Loucy (cell line): ENCODE results near the gene EML5.

Experiments
- H2AFZ ChIP-seq: fragments of 200-600 bp; sonication (generic); 2 replicates; pipeline ENCODE4 v1.6.0; 2016; ENCODE audit warnings: antibody characterized with exemption, mild to moderate bottlenecking, low read length, moderate library complexity
- H3F3A ChIP-seq: fragments of 200-600 bp; 2 replicates; pipeline ENCODE4 v1.6.0; 2016; ENCODE audit warnings: antibody characterized with exemption, low read depth, mild to moderate bottlenecking
- H3K27me3 ChIP-seq: fragments of 200-600 bp; sonication (generic); 2 replicates; pipeline ENCODE4 v1.6.1; 2014; ENCODE audit warnings: low read length, mild to moderate bottlenecking; ENCODE audit not compliant: insufficient read depth, poor library complexity, severe bottlenecking
- H3K36me3 ChIP-seq: fragments of 200-600 bp; sonication (generic); 2 replicates; pipeline ENCODE4 v1.6.1; 2016; ENCODE audit warnings: low read length; ENCODE audit not compliant: insufficient read depth
- H3K4me1 ChIP-seq: fragments of 200-600 bp; sonication (generic); 2 replicates; pipeline ENCODE4 v1.5.1; 2014; ENCODE audit warnings: low read length, mild to moderate bottlenecking; ENCODE audit not compliant: insufficient read depth, poor library complexity, severe bottlenecking
- H3K4me2 ChIP-seq: fragments of 200-600 bp; sonication (generic); 2 replicates; pipeline ENCODE4 v1.6.0; 2014; ENCODE audit warnings: antibody characterized with exemption, low read length, low read depth, mild to moderate bottlenecking; ENCODE audit not compliant: poor library complexity, severe bottlenecking
- H3K4me3 ChIP-seq: fragments of 200-600 bp; sonication (generic); 2 replicates; pipeline ENCODE4 v1.5.1; 2014; ENCODE audit warnings: low read length, mild to moderate bottlenecking, mixed read lengths; ENCODE audit not compliant: poor library complexity, severe bottlenecking
- H3K79me2 ChIP-seq: fragments of 200-600 bp; sonication (generic); 2 replicates; pipeline ENCODE4 v1.6.1; 2014; ENCODE audit warnings: low read length; ENCODE audit not compliant: insufficient read depth
- H3K9ac ChIP-seq: fragments of 200-600 bp; sonication (generic); 2 replicates; pipeline ENCODE4 v1.6.0; 2014; ENCODE audit warnings: mild to moderate bottlenecking, low read depth, low read length, moderate library complexity; ENCODE audit not compliant: poor library complexity, severe bottlenecking
- H3K9me2 ChIP-seq: fragments of 200-600 bp; sonication (generic); replicated peaks from 2 replicates; pipeline ENCODE4 v1.6.1; 2016; ENCODE audit warnings: low read depth, low read length, mixed read lengths
- H3K9me3 ChIP-seq: fragments of 200-600 bp; sonication (generic); 2 replicates; pipeline ENCODE4 v1.6.1; 2014; ENCODE audit warnings: mild to moderate bottlenecking, antibody characterized with exemption, low read length, low read depth; ENCODE audit not compliant: insufficient read depth
- H4K20me1 ChIP-seq: fragments of 200-600 bp; sonication (generic); 2 replicates; pipeline ENCODE4 v1.6.0; 2014; ENCODE audit warnings: antibody characterized with exemption, low read length, mild to moderate bottlenecking; ENCODE audit not compliant: insufficient read depth, poor library complexity, severe bottlenecking
- EZH2phosphoT487 ChIP-seq: fragments of 200-600 bp; IDR thresholded peaks from 2 replicates; pipeline ENCODE4 v1.6.1; 2018; ENCODE audit warnings: antibody characterized with exemption, mild to moderate bottlenecking, moderate library complexity, borderline replicate concordance
- TF ChIP-seq, protein P1 (sequence below): fragments of 200-600 bp; sonication (generic); conservative IDR thresholded peaks from 2 replicates; pipeline ENCODE4 v1.5.1; 2014; ENCODE audit warnings: mild to moderate bottlenecking, antibody characterized with exemption, low read length

EML5 gene

GRCh38 chr14:88737245-88737644, 55.5 kb downstream of the EML5 start:
- H2AFZ ChIP-seq = no peak overlapping the region
- H3K27me3 ChIP-seq = no peaks in the 10 kb centered on the region
- H3K79me2 ChIP-seq = no peaks in the 10 kb centered on the region
- H4K20me1 ChIP-seq = no peaks in the 10 kb centered on the region
- H3K9me3 ChIP-seq = no peaks in the 10 kb centered on the region
- H3K4me2 ChIP-seq = no peak overlapping the region
- no peaks in the 10 kb centered on the region for H3K36me3 ChIP-seq
- H3K4me3 ChIP-seq = no peak overlapping the region
- H3K9ac ChIP-seq = no peak overlapping the region
- H3F3A ChIP-seq = no peaks in the 10 kb centered on the region
- H3K4me1 ChIP-seq = no peaks in the 10 kb centered on the region
- no peaks in the 10 kb centered on the region for H3K9me2 ChIP-seq
- TF ChIP-seq EZH2phosphoT487 = no peak
- TF ChIP-seq, protein P1, sequence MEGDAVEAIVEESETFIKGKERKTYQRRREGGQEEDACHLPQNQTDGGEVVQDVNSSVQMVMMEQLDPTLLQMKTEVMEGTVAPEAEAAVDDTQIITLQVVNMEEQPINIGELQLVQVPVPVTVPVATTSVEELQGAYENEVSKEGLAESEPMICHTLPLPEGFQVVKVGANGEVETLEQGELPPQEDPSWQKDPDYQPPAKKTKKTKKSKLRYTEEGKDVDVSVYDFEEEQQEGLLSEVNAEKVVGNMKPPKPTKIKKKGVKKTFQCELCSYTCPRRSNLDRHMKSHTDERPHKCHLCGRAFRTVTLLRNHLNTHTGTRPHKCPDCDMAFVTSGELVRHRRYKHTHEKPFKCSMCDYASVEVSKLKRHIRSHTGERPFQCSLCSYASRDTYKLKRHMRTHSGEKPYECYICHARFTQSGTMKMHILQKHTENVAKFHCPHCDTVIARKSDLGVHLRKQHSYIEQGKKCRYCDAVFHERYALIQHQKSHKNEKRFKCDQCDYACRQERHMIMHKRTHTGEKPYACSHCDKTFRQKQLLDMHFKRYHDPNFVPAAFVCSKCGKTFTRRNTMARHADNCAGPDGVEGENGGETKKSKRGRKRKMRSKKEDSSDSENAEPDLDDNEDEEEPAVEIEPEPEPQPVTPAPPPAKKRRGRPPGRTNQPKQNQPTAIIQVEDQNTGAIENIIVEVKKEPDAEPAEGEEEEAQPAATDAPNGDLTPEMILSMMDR = no peak

GRCh38 chr14:88733121-88733520, 59.6 kb downstream of the EML5 start:
- no peaks in the 10 kb centered on the region for H3K9me2 ChIP-seq
- H3K79me2 ChIP-seq = no peaks in the 10 kb centered on the region
- H3K9ac ChIP-seq = no peak overlapping the region
- no peaks in the 10 kb centered on the region for H4K20me1 ChIP-seq
- no peak overlapping the region for H3K4me2 ChIP-seq
- H3K27me3 ChIP-seq = no peaks in the 10 kb centered on the region
- no peaks in the 10 kb centered on the region for H3F3A ChIP-seq
- H3K4me1 ChIP-seq = no peaks in the 10 kb centered on the region
- H3K9me3 ChIP-seq = no peaks in the 10 kb centered on the region
- H2AFZ ChIP-seq = no peak overlapping the region
- no peaks in the 10 kb centered on the region for H3K36me3 ChIP-seq
- no peak overlapping the region for H3K4me3 ChIP-seq
- TF ChIP-seq, protein P1 = no peak
- no peak for TF ChIP-seq EZH2phosphoT487

DNA sequence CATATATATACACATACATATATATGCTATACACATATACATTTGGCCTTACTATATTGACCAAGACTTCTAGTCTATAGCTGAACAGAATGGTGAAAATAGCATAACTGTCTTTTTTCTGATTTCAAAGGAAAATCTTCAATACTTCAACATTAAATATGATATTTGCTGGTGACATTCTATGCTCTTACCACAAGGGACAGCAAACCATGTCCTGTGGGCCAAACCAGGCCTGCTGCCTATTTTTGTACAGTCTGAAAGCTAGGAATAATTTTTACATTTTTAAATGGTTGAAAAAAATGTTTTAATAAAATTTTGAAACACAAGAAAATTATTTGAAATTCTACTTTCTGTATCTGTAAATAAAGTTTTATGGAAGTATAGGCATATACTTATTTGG, 63.6 kb downstream of the EML5 start:
- no peaks in the 10 kb centered on the region for H3K36me3 ChIP-seq
- no peaks in the 10 kb centered on the region for H3K27me3 ChIP-seq
- H3K9me3 ChIP-seq = no peaks in the 10 kb centered on the region
- no peak overlapping the region for H3K4me3 ChIP-seq
- H3K9ac ChIP-seq = no peak overlapping the region
- H3K4me2 ChIP-seq = no peak overlapping the region
- no peak overlapping the region for H2AFZ ChIP-seq
- no peaks in the 10 kb centered on the region for H4K20me1 ChIP-seq
- H3K9me2 ChIP-seq = no peaks in the 10 kb centered on the region
- TF ChIP-seq EZH2phosphoT487 = no peak
- TF ChIP-seq, protein P1 = peak; percentile 41
- no peaks in the 10 kb centered on the region for H3K4me1 ChIP-seq
- H3K79me2 ChIP-seq = no peaks in the 10 kb centered on the region
- no peaks in the 10 kb centered on the region for H3F3A ChIP-seq
